NCI-H524 (cell line): Measurements from ENCODE around the gene INTS4.
"Not testable (repeated sequence)": the region's sequence is repeated elsewhere in the genome, so short reads cannot be mapped to it uniquely, and the experiment has no call there.

Experiments
- DNase-seq, 2 experiments: peaks; one replicate each; lab custom pipeline; 2025; lab: John Stamatoyannopoulos, UW

Gene INTS4

GRCh38 chr11:77994434-77995362 is at the start of gene INTS4:
TSS of gene INTS4 (minus strand) at chr11:77994668. CDS start at chr11:77994643, 25 bp downstream.
- DNase-seq: peak; percentile 98 to 99

- DNase-seq: no peak
These were observed 47.5 kb upstream of the INTS4 start for GRCh38 chr11:78041843-78042440.

DNA sequence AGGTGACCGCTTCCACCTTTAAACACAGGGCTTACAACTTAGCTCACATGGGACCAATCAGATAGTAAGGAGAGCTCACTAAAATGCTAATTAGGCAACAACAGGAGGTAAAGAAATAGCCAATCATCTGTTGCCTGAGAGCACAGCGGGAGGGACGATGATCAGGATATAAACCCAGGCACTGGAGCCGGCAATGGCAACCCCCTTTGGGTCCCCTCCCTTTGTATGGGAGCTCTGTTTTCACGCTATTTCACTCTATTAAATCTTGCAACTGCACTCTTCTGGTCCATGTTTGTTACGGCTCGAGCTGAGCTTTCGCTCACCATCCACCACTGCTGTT is 46.9 kb upstream of the INTS4 start:
- DNase-seq: not testable (repeated sequence)

DNA sequence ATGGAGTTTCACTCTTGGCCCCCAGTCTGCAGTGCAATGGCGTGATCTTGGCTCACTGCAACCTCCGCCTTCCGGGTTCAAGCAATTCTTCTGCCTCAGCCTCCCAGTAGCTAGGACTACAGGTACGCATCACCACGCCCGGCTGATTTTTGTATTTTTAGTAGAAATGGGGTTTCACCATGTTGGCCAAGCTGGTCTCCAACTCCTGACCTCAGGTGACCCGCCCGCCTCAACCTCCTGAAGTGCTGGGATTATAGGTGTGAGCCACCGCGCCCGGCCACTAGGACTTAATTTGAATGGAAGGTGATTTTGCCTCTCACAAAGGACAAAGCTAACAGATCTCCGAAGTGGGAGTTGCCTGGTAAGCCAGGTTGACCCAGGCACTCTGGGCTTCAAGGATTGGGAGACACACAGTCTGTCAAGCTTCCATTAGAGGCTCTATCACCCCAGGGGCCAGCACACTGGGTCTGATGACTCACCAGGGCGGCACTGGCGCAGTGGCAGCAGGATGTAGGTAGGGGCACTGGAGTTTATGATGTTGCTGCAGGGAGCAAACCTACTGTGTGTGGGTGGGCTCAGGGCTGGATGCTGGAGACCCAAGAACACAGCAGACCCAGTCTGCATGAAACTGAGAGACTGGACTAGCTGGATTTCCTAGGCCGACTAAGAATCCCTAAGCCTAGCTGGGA is 46.4 kb upstream of the INTS4 start:
- no peak for DNase-seq

GRCh38 chr11:78039919-78040671 is 45.6 kb upstream of the INTS4 start:
- peak; percentile 8 to 40 for DNase-seq

GRCh38 chr11:78039391-78039918 is 45.0 kb upstream of the INTS4 start:
- no peak for DNase-seq

- DNase-seq: no peak
These were observed 44.3 kb upstream of the INTS4 start for GRCh38 chr11:78038697-78039313.

- DNase-seq: no peak
These were observed 43.6 kb upstream of the INTS4 start for GRCh38 chr11:78037825-78038620.

- peak in 1 of 2 experiments; percentile 6 for DNase-seq
These were observed 42.6 kb upstream of the INTS4 start for GRCh38 chr11:78037056-78037455.

- no peak for DNase-seq
These were observed 41.8 kb upstream of the INTS4 start for GRCh38 chr11:78036313-78036712.

DNA sequence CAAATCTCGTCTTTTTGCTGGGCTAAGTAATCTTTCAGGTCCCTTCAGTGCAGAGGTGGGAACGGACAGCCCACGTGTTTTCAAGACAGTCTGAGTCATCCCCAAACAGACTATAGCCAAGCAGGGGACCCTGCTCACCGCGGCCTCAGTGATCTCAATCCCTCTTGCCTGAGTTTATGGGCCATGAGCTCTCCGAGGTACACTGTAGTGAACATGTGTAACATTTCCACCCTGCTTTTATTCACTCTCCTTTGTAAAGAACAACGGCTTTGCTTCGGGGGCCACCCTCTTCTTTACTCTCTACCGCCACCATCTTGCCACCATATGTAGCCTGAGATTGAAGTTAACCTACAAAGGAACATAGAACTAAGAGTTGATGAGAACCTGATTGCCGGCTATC is 40.2 kb upstream of the INTS4 start:
- no peak for DNase-seq

GRCh38 chr11:78033040-78033439 is 38.6 kb upstream of the INTS4 start:
- no peak for DNase-seq

DNA sequence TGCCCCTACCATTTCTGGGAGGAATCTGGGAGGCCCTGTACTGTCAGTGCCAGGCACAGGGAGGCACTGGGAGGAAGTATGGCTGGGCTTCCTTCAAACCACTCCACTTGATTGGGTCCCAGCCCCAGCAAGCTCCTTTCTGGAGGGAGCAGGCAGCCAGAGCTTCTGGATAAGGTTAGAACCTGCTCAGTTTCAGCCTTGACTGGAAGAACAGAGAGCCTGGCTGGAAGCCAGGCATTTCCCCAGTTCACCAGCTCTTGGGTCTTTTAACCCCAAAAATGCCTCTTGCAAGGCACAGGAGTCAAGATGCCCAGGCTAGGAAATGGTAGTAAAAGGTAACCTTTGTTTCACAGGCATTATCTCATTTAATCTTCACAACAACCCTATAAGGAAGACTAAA is 37.6 kb upstream of the INTS4 start:
- DNase-seq: no peak

GRCh38 chr11:78031629-78032028 is 37.2 kb upstream of the INTS4 start:
- no peak for DNase-seq

DNA sequence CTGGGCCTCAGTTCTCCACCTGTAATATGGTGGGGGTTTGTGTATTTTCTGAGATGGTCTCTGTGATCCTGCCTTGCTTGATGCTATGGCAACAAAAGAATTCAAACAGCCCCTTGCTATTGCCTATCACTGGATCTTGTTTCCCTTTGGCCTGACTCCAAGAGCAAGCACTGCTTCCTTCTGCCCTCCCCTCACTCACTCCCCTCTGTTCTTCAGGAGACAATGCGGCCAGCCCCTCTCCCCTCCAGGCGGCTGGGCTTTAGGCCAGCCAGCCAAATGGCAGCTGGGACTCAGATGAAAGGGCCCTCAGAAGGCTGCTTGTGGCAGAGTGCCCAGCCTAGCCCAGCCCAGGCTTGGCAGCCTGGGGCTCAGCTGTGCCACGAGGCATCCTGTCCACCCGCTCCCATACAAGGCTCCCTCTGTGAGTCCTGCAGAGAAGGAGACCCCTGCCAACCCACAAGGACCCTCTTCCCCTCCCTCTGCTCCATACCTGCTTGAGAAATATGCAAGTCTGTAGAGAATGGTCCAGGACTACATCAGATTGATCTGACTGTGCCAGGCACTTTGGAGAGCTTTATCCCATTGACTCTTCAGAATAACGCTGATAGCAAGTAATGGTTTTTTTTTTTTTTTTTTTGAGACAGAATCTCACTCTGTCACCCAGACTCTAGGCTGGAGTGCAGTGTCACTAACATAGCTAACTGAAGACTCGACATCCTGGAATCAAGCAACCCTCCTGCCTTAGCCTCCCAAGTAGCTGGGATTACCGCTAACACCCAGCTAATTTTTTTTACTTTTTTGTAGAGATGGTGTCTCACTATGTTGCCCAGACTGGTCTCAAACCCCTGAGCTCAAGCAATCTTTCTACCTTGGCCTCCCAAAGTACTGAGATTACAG is 36.2 kb upstream of the INTS4 start:
- peak; percentile 97 to 98 for DNase-seq

DNA sequence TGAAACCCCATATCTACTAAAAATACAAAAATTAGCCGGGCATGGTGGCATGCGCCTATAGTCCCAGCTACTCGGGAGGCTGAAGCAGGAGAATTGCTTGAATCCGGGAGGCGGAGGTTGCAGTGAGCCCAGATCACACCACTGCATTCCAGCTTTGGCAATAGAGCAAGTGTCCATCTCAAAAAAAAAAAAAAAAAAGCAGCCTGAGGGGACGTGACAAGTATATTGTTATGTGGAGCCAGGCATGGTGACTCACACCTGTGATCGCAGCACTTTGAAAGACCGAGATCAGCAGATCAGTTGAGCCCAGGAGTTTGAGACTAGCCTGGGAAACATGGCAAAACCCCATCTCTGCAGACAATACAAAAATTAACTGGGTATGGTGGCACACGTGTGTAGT is 34.0 kb upstream of the INTS4 start:
- not testable (repeated sequence) for DNase-seq

GRCh38 chr11:78027759-78028158 is 33.3 kb upstream of the INTS4 start:
- DNase-seq: no peak

DNA sequence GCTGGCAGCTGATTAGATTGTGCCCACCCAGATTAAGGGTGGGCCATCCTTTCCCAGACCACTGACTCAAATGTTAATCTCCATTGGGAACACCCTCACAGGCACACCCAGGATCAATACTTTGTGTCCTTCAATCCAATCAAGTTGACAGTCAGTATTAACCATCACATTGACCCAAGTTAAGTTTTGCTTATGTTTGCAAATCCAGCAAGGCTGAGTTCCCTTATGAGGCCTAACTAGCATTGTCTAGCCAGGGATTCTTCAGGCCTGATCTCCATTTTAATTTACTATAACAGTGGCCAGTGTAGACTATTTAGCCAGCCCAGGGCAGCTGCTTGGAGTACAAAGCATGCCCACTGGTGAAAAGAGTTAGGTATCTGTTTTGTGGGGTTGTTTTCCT is 30.9 kb upstream of the INTS4 start:
- DNase-seq: no peak

DNA sequence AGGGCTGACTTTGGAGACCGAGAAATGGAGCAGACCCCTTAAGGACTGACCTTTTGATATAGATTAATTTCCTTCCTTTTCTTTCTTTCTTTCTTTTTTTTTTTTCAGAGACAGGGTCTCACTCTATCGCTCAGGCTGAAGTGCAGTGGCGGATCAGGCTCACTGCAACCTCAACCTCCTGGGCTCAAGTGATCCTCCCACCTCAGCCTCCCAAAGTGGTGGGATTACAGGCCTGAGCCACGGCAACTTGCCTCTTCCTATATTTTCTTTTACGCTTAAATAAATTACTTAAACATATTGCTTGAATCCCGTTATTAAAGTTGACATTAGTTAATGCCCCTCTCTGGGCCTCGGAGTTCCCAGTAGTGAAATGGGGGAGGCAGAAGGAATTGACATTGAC is 29.0 kb upstream of the INTS4 start:
- DNase-seq: no peak
